K562 (cell line): ENCODE measurements around the gene TSSK2. TPM values are rescaled to one million over a fixed set of nuclear protein-coding genes. Genes with fewer than 3 reads are reported as not detected.

ENCODE experiments used
- CBFB ChIP-seq: sonication (generic); formaldehyde crosslinking; IDR thresholded peaks from 2 replicates; pipeline ENCODE4 v1.4.0; 2020; ENCODE audit warnings: mild to moderate bottlenecking, missing genetic modification reagents
- ELF1 ChIP-seq: fragments of 200-800 bp; sonication (Bioruptor generic); IDR thresholded peaks from 2 replicates; pipeline ENCODE4 v1.6.1; 2016; ENCODE audit warnings: missing genetic modification characterization, missing compliant biosample characterization
- KAT2B ChIP-seq: IDR thresholded peaks from one replicate; pipeline ENCODE4 v1.6.1; 2012; ENCODE audit warnings: low read depth, mild to moderate bottlenecking, control low read depth, inconsistent platforms, low read length, moderate library complexity
- MAFK ChIP-seq: IDR thresholded peaks from 2 replicates; pipeline ENCODE4 v1.6.1; 2011; ENCODE audit warnings: low read length, improper control_type of control experiment
- MCM2 ChIP-seq: fragments of 450-650 bp; IDR thresholded peaks from 2 replicates; pipeline ENCODE4 v1.6.1; 2017; ENCODE audit warnings: low read depth, mild to moderate bottlenecking
- MTA2 ChIP-seq: fragments of 450-650 bp; IDR thresholded peaks from 2 replicates; pipeline ENCODE4 v1.6.1; 2016; ENCODE audit warnings: low read depth
- NCOA1 ChIP-seq: fragments of 450-650 bp; IDR thresholded peaks from 2 replicates; pipeline ENCODE4 v1.6.1; 2016; ENCODE audit warnings: low read depth
- NEUROD1 ChIP-seq: fragments of 150-350 bp; IDR thresholded peaks from 2 replicates; pipeline ENCODE4 v1.6.1; 2014; ENCODE audit warnings: borderline replicate concordance, low read length, low read depth; ENCODE audit not compliant: partially characterized antibody
- NR4A1 ChIP-seq, 2 experiments: fragments of 250-450 bp in 1 of 2; fragments of 450-650 bp in 1 of 2; sonication (Bioruptor Pico) in 1 of 2; IDR thresholded peaks; 2 replicates each; pipeline versions ENCODE4 v1.4.0 to v1.6.1; 2016 to 2020; ENCODE audit warnings: mild to moderate bottlenecking in 2 of 2, missing compliant biosample characterization in 1 of 2, missing genetic modification characterization in 1 of 2, moderate library complexity in 1 of 2
- PPARD ChIP-seq: fragments of 250-450 bp; sonication (Bioruptor Pico); IDR thresholded peaks from 2 replicates; pipeline ENCODE4 v1.8.0; 2022; ENCODE audit warnings: inconsistent platforms, mild to moderate bottlenecking, moderate library complexity
- RFX1 ChIP-seq: fragments of 450-650 bp; IDR thresholded peaks from 2 replicates; pipeline ENCODE4 v1.6.1; 2016; ENCODE audit warnings: mild to moderate bottlenecking, moderate library complexity
- RHOXF2B ChIP-seq: fragments of 250-450 bp; sonication (Bioruptor Pico); conservative IDR thresholded peaks from 2 replicates; pipeline ENCODE4 v1.5.1; 2021
- ZNF212 ChIP-seq: fragments of 450-650 bp; formaldehyde crosslinking; IDR thresholded peaks from 2 replicates; pipeline ENCODE4 v1.4.0; 2020; ENCODE audit warnings: mild to moderate bottlenecking
- polyA plus RNA-seq, 8 experiments: library from polyadenylated mRNA; depleted of rRNA in 4 of 8; stranded (reverse) in 5 of 8; unstranded in 3 of 8; fragments of >200 nt; fragmentation: Nextera tagmentation in 2 of 8; fragmentation: Illumina TruSeq in 1 of 8; extraction: Ambion mirVana in 2 of 8; extraction: Trizol in 1 of 8; gene quantifications; 2 replicates each; pipeline versions ENCODE4 v1.2.1 to v1.2.3, GENCODE V29; 2011 to 2014; ENCODE audit warnings: inconsistent platforms in 1 of 8, missing spikeins in 1 of 8
- total RNA-seq, 7 experiments: library from RNA; depleted of rRNA in 6 of 7; stranded (reverse); fragments of >200 nt in 6 of 7; fragmentation: Illumina TruSeq in 2 of 7; extraction: Trizol in 2 of 7; gene quantifications; 2 replicates each; pipeline versions ENCODE4 v1.2.1 to v1.2.3, GENCODE V29; 2011 to 2021; ENCODE audit warnings: low replicate concordance in 1 of 7
- TF ChIP-seq, protein P1 (sequence below): fragments of 200-600 bp; sonication (generic); IDR thresholded peaks from one replicate; pipeline ENCODE4 v1.6.1; 2012; ENCODE audit warnings: mild to moderate bottlenecking, low read depth, low read length, inconsistent platforms
- TF ChIP-seq, protein P2 (sequence below): fragments of 250-450 bp; sonication (Bioruptor Pico); IDR thresholded peaks from 2 replicates; pipeline ENCODE4 v1.8.0; 2021; ENCODE audit warnings: borderline replicate concordance, mild to moderate bottlenecking, moderate library complexity; ENCODE audit not compliant: poor library complexity, severe bottlenecking
- TF ChIP-seq, protein P3 (sequence below): fragments of 250-450 bp; sonication (Bioruptor Pico); IDR thresholded peaks from 2 replicates; pipeline ENCODE4 v1.9.0; 2021; ENCODE audit warnings: mild to moderate bottlenecking

Gene TSSK2
- total and polyA plus RNA-seq, 9 of the 15 experiments (the other 6 are each of a cell fraction or from before 2014, with no cell fraction given): 0.04 TPM; not detected in 8

DNA sequence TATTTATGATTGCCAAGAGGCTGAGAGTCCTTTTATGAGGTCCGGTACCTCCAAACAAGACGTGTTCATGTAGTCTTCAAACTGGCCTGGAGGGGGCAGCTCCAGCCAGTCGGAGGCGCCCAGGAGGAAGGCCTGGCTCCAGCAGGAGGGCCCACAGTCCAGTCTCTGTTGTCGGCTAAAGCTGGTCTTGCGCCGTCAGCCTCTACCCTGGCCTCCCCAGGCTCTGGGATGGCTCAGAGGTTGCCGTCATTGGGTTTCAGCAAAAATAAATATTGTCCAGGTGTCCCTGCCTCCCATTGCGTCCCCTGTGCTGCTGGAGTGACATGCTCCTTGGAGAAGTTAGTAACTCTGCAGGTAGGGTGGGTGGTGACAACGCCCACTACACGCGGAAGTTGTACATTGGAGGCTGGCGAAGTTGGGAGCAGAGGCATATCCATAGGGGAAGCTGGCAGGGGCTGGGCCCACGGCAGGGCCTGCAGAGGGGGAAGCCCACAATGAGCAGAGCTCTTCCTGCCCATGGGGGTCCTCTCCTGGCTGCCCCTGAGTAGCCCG lies 48.5 kb downstream of the TSSK2 start (continued):
- TF ChIP-seq, protein P1, sequence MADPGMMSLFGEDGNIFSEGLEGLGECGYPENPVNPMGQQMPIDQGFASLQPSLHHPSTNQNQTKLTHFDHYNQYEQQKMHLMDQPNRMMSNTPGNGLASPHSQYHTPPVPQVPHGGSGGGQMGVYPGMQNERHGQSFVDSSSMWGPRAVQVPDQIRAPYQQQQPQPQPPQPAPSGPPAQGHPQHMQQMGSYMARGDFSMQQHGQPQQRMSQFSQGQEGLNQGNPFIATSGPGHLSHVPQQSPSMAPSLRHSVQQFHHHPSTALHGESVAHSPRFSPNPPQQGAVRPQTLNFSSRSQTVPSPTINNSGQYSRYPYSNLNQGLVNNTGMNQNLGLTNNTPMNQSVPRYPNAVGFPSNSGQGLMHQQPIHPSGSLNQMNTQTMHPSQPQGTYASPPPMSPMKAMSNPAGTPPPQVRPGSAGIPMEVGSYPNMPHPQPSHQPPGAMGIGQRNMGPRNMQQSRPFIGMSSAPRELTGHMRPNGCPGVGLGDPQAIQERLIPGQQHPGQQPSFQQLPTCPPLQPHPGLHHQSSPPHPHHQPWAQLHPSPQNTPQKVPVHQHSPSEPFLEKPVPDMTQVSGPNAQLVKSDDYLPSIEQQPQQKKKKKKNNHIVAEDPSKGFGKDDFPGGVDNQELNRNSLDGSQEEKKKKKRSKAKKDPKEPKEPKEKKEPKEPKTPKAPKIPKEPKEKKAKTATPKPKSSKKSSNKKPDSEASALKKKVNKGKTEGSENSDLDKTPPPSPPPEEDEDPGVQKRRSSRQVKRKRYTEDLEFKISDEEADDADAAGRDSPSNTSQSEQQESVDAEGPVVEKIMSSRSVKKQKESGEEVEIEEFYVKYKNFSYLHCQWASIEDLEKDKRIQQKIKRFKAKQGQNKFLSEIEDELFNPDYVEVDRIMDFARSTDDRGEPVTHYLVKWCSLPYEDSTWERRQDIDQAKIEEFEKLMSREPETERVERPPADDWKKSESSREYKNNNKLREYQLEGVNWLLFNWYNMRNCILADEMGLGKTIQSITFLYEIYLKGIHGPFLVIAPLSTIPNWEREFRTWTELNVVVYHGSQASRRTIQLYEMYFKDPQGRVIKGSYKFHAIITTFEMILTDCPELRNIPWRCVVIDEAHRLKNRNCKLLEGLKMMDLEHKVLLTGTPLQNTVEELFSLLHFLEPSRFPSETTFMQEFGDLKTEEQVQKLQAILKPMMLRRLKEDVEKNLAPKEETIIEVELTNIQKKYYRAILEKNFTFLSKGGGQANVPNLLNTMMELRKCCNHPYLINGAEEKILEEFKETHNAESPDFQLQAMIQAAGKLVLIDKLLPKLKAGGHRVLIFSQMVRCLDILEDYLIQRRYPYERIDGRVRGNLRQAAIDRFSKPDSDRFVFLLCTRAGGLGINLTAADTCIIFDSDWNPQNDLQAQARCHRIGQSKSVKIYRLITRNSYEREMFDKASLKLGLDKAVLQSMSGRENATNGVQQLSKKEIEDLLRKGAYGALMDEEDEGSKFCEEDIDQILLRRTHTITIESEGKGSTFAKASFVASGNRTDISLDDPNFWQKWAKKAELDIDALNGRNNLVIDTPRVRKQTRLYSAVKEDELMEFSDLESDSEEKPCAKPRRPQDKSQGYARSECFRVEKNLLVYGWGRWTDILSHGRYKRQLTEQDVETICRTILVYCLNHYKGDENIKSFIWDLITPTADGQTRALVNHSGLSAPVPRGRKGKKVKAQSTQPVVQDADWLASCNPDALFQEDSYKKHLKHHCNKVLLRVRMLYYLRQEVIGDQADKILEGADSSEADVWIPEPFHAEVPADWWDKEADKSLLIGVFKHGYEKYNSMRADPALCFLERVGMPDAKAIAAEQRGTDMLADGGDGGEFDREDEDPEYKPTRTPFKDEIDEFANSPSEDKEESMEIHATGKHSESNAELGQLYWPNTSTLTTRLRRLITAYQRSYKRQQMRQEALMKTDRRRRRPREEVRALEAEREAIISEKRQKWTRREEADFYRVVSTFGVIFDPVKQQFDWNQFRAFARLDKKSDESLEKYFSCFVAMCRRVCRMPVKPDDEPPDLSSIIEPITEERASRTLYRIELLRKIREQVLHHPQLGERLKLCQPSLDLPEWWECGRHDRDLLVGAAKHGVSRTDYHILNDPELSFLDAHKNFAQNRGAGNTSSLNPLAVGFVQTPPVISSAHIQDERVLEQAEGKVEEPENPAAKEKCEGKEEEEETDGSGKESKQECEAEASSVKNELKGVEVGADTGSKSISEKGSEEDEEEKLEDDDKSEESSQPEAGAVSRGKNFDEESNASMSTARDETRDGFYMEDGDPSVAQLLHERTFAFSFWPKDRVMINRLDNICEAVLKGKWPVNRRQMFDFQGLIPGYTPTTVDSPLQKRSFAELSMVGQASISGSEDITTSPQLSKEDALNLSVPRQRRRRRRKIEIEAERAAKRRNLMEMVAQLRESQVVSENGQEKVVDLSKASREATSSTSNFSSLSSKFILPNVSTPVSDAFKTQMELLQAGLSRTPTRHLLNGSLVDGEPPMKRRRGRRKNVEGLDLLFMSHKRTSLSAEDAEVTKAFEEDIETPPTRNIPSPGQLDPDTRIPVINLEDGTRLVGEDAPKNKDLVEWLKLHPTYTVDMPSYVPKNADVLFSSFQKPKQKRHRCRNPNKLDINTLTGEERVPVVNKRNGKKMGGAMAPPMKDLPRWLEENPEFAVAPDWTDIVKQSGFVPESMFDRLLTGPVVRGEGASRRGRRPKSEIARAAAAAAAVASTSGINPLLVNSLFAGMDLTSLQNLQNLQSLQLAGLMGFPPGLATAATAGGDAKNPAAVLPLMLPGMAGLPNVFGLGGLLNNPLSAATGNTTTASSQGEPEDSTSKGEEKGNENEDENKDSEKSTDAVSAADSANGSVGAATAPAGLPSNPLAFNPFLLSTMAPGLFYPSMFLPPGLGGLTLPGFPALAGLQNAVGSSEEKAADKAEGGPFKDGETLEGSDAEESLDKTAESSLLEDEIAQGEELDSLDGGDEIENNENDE: peak; percentile 27
- TF ChIP-seq NR4A1 (CRISPR knock-in tag; IDR thresholded peaks at IDR 0.05): no peak; the same call in 1 of the 2 replicates
- no peak for TF ChIP-seq NR4A1 (tag; IDR thresholded peaks at IDR 0.05)
- TF ChIP-seq, protein P2, sequence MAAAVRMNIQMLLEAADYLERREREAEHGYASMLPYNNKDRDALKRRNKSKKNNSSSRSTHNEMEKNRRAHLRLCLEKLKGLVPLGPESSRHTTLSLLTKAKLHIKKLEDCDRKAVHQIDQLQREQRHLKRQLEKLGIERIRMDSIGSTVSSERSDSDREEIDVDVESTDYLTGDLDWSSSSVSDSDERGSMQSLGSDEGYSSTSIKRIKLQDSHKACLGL (CRISPR knock-in tag): peak; percentile 50
- no peak for TF ChIP-seq MCM2
- no peak for TF ChIP-seq MTA2
- TF ChIP-seq, protein P3, sequence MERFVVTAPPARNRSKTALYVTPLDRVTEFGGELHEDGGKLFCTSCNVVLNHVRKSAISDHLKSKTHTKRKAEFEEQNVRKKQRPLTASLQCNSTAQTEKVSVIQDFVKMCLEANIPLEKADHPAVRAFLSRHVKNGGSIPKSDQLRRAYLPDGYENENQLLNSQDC (CRISPR knock-in tag): 0 out of 2 replicates have a peak, but pooled peaks have one; percentile 26
- no peak for TF ChIP-seq MAFK
- TF ChIP-seq CBFB (CRISPR knock-in tag): no peak
- peak; percentile 79 for TF ChIP-seq NEUROD1
- TF ChIP-seq RHOXF2B (CRISPR knock-in tag): no peak
- peak; percentile 48 for TF ChIP-seq KAT2B
- TF ChIP-seq PPARD (CRISPR knock-in tag): 0 out of 2 replicates have a peak, but pooled peaks have one; percentile 4
- TF ChIP-seq ZNF212 (CRISPR knock-in tag): no peak; the same call in 1 of the 2 replicates
- TF ChIP-seq NCOA1: no peak
- no peak for TF ChIP-seq RFX1
- no peak for TF ChIP-seq ELF1 (tag)
